Measurements from ENCODE around the gene KY. TPM values are rescaled to one million over a fixed set of nuclear protein-coding genes. Genes with fewer than 3 reads are reported as not detected.

Gene KY
- total RNA-seq, 2 donors from 2014 or later, result 0.21 TPM; not detected in 1

DNA sequence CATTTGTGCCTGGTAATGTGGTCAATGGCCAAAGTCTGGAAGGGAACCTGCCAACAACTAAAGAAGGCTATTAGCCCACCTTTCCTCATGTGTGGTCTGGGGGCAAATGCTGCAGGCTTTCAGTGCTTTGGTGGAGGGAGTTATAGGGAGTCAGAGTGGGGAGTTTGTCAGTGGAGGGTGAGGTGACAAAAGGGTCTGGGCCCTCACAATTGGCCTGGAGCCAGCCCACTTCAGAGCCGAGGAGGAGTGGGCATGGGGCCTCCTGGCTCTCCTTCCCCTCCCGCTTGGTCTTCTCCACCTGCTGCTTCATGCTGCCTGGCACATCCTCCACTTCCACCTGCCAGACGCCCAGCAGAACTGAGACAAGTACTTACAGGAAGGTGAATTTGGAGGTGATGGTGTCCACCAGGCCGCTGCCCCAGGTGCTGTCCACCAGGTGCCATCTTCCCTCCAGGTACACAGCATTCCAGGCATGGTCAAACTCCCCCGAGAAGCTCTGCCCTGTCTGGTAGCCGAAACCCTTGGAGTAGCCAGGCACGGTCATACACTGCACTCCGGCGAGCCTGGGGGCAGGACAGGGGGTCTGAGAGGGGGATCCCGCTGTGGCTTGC is 40.9 kb downstream of the KY start:
- DNase-seq (no peak), ATAC-seq (no peak)
- intact Hi-C loops (cut with DNase I), result loop anchor here (10.0 kb wide), 2 partner anchors 145 to 1285 kb away; no protein-coding TSS in a partner anchor

DNA sequence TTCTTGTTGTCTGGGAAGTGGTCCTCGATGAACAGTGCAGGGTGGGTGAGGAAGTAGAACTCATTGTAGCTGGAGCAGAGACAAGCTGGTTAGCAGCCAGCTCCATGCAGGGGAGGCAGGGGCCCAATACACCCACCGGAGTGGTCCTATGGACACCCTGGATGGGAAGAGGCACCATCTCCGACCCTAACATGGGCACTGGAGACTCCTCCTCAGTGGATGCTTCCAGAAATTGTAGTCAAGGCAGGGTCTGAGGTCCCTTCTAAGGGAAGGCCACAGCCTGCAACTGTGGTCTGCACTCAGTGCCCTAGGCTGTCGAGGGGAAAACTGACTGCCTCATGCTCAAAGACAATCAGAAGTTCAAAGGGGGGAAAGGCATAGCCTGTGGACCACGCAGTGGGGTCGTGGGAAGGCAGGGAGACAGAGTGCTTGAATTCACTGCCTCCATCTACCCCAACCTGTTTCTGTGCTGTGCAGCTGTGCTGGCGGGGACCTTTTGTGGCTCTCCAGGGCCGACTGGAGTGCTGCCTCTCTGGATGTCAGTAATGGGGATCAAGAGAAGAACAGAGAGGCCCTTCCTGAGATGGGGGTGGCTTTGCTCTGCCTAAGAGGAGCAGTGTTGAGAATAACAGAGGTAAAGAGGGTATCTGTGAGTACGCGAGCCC is 41.9 kb downstream of the KY start:
- ATAC-seq (no peak), DNase-seq (no peak)
- intact Hi-C loops (cut with DNase I), result loop anchor here (10.0 kb wide), 2 partner anchors 146 to 1286 kb away; no protein-coding TSS in a partner anchor

DNA sequence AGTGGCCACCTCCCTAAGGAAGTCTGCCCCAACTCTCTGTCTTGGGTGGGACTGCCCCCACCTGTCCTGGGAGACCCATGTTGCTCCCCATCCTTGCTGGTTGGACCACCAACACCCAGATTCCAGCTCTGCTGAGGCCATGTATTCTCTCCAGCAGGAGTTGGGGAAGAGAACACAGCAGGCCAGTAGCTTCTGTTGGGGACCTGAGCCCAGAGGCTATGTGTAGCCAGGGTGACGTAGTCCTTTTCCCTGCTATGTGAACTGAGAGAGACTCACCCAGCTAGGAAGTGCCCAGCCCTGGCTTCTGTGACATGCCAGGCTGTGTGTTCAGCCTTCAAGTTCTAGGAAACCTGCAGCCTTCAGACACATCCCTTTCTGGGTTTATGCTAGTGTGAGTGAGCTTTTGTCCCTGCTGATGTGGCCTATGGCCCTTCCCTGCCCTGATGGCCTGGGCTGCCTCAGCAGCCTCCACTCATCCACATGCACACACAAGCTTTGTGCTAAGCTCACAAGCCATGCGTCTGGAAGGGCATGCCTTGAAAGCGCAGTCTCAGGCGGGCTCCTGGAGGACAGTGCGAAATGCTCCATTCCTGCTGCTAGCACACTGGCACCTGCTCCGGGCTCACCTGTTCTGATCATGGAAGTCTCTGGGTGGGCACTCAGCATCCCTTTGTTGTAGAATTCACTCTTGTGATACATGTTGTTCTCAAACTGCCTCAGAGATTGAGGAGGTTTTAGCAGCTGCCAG is 42.6 kb downstream of the KY start:
- DNase-seq (no peak), ATAC-seq (no peak)
- intact Hi-C loops (cut with DNase I), result loop anchor here (10.0 kb wide), 2 partner anchors 147 to 1287 kb away; no protein-coding TSS in a partner anchor

- ATAC-seq (no peak), DNase-seq (no peak)
- intact Hi-C loops (cut with DNase I), result loop anchor here (10.0 kb wide), 2 partner anchors 147 to 1287 kb away; no protein-coding TSS in a partner anchor
These were observed 43.5 kb downstream of the KY start for GRCh38 chr3:134607054-134608022.

- DNase-seq (no peak), ATAC-seq (no peak)
- intact Hi-C loops (cut with DNase I), result loop anchor here (10.0 kb wide), 2 partner anchors 148 to 1288 kb away; no protein-coding TSS in a partner anchor
These were observed 44.5 kb downstream of the KY start for GRCh38 chr3:134606033-134607025.

DNA sequence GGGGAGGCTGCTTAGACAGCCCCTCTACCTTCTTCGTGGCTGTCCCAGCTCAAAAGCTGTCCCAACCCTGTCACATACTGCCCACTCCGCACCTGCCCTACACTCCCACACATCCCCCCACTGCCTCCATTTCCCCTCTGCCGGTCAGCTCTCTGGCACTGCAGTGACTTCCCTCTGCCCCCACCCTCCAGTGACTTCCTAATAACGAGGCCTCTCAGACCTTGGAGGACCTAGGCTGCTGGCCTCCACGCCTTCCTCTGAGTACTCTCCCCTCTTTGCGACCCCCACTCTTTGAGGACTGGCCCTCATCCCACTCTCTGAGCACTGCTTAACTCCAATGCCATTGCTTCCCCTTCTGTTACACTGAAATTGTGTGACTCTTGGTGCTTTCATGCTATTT is 45.3 kb downstream of the KY start:
- intact Hi-C loops (cut with DNase I), result loop anchor here (10.0 kb wide), 2 partner anchors 149 to 1289 kb away; no protein-coding TSS in a partner anchor
- no peak for ATAC-seq

DNA sequence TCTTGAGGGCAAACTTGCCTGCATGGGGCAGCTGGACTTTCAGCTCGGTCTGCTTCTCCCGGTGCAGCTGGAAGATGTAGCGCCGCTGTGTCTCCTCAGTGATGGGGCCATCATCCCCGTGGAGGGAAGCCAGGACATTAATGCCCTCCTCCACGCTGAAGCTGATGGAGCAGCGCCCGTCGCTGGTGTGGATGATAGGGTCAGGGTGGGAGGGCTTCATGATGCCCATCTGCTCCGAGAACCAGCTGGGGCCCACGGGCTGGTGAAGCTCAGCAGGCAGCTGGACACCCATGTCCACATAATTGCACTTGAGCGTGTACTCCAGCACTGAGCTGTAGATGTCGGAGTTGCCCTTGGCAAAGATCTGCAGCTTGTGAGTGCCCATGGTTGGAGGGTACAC is 46.9 kb downstream of the KY start:
- intact Hi-C loops (cut with DNase I), result loop anchor here (5.0 to 10.0 kb wide), 3 partner anchors 151 to 1291 kb away; no protein-coding TSS in a partner anchor
- DNase-seq (no peak), ATAC-seq (no peak)

More for the DNA sequence above, 45.3 kb downstream of the KY start:
- no peak for DNase-seq

DNA sequence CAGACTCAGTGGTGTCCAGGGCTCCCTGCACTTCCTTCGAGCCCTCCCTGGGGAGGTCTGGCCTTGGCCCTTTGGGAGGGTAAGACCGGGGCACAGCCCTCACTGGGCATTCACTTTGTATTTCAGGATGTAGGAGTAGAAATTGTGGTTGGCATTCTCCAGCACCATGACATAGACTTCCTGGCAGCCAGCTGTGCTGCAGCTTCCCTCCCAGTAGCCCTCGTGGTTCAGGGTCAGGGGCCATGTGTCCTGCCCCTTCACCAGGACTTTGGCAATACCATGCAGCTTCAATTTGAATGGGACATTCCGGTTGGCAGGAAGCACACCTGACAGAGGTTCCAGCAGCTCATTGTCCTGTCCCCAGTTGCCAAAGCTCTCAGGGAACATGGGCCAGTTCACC is 47.3 kb downstream of the KY start:
- DNase-seq (no peak), ATAC-seq (no peak)
- intact Hi-C loops (cut with DNase I), result loop anchor here (5.0 to 10.0 kb wide), 3 partner anchors 151 to 1291 kb away; no protein-coding TSS in a partner anchor

DNA sequence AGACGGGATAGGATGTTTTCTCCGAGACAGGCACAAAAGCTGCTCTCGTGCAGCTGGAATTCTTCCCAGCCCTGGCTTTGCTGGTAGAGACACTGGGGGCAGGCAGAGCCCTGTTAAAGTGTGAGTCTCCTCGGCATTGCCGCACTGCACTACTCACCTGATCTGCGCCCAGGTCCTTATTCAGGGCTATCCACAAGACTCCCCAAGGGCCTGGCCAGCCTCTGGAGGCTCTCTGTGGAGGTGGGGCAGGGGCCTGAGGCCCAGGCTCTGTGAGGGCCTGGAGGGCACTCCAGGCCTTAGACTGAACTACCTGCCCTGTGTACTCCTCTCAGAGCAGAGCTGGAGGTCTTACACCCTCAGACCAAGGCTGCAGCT is 48.4 kb downstream of the KY start:
- ATAC-seq (no peak), DNase-seq (no peak)
- intact Hi-C loops (cut with DNase I), result loop anchor here (5.0 to 10.0 kb wide), 3 partner anchors 152 to 1292 kb away; no protein-coding TSS in a partner anchor

DNA sequence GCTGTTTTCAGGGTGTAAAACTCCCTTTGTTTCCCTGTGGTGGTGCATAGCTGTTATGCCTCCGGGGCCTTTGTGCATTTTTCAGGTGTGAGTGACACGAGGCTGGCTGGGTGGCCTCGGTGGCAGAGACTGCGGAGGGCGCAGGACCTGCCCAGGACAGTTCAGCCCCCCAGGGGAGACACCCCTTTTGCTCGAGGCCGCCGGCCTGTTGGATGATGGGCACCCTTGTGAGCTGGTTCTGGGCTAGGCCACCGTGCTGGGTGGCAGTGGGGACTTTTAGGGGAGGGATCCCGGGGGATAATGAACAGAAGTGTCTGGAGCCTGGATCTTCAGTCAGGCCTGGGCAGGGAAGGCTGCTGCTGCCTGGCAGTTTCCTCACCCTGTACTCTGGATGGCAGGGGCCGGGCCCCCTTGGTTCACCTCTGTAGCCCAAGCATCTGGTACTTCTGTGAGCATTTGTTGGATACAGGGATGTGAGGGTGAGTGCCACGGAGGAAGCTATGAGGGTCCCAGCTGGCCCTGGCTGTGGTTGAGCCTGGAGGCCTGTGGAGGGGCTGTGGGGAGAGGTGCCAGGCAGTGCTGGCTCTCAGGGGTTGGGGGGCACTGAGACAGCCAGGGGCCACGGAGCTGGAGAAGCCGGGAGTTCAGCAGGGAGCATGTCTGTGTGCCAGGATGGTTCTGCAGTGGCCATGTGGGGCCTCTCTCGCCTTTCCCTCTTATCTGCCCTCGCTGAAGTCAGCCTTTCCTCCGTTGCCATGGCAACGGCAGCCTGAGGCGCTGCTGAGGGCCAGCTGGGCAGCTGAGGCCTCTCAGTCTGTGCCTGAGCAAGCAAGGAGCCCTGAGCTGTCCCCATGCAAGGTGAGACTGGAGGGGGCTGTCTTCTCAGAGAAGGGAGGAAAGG is 49.0 kb downstream of the KY start:
- peak; percentile 36 for DNase-seq
- ATAC-seq, result peak in 1 of 2 donors; percentile 39
- intact Hi-C loops (cut with DNase I), result loop anchor here (2.0 to 10.0 kb wide), 4 partner anchors 153 to 1293 kb away; no protein-coding TSS in a partner anchor

DNA sequence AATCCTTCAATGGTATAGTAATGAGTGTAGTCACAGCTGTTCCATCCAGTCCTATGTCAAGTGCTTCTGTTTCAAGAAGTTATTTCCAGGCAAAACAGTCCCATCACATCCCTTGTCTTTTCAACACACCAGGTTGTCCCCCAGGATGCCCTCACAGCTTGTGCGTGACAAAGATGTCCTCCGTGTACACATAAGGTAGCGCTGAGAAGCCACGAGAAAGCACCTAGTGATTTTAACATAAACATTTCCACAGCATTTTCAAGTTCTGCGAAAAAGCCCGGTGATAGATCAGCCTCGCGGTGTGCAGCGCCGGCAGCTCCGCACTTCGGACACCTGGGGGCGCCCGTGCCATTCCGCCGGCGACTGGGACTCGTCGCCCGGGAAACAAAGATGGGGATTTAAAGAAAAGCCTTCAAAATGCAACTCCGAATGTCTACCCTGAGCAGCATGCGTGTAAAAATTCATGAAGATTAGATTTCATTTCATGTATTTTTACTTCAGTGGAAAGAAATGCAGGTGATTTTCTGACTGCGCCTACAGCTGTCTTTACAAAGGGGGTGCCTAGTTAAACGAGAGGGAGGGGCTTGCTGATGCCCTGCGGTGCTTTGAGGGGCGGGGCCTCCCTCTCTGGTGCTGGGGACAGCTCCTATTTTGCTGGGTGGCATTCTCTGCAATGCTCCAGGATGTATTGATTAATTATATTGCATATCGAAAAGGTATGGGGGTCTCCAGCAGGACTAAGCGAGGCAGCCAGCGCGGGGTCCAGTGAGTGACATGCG is 49.9 kb downstream of the KY start:
- peak; percentile 68 for DNase-seq
- intact Hi-C loops (cut with DNase I), result loop anchor here (2.0 to 10.0 kb wide), 4 partner anchors 154 to 1294 kb away; no protein-coding TSS in a partner anchor
- peak; percentile 72 to 73 for ATAC-seq

DNA sequence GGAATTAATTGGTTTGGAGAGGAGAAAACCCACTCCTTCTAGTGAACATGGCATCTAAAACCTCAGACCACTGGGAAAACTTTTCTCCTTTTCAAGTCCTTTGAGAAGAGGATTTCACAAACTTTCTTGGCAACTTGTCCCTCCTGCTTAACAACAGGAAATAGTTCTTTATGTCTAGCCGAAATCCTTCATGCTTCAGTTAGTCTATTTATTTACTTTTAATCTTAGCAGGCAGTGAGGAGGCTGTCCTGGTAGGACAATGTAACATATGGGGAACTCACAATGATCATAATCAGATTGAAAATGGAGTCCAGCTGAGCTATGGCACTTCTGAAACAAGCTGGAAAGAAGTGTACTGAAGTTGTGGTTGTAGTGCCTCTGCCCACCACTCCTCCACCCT is 50.6 kb downstream of the KY start:
- DNase-seq (no peak), ATAC-seq (no peak)
- intact Hi-C loops (cut with DNase I), result loop anchor here (2.0 to 10.0 kb wide), 4 partner anchors 155 to 1295 kb away; no protein-coding TSS in a partner anchor

GRCh38 chr3:134598763-134599545 is 51.9 kb downstream of the KY start:
- no peak for DNase-seq
- ATAC-seq, result no peak
- intact Hi-C loops (cut with DNase I), result no loop called here

DNA sequence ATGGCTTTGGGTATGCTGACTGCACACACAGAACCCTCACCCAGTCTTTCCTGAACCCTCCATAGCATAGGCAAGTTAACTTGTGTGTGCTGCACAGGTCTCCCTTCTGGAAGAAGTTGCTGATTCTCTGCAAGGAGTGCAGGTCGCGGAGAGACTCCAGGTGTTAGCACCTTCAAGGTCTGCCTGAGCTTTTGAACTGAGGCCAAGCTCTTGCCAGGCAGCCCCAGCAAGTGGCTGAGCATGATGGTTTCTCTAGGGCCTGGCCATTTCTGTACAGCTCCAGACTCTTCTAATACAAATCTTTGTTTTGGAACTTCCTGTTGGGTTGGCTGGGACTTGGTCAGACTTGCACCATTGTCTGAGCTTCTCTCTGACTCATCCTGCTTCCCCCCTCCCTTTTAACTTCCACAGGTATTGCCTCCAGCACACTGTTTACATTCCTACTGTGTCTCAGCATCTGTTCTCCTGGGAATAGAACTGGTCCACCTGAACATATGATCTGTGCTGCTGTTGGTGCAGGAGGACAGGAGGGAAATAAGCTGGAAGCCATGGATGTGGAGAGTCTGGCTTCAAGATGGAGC is 53.3 kb downstream of the KY start:
- no peak for DNase-seq
- no peak for ATAC-seq
- intact Hi-C loops (cut with DNase I), result no loop called here

Data from left cardiac atrium (tissue), 4 donors.